Panc1 (cell line): ENCODE measurements around the gene SEZ6L. TPM values are rescaled to one million over a fixed set of nuclear protein-coding genes. Genes with fewer than 3 reads are reported as not detected.

Source experiments
- ATAC-seq: fragments of 200-7000 bp; cut with Tn5 transposase; 2 replicates; pipeline ENCODE4 v1.9.1; 2020; ENCODE audit warnings: mild to moderate bottlenecking, moderate library complexity
- BruUV-seq: library from RNA; stranded (reverse); fragments of 400-500 nt; replicated peaks from 2 replicates; lab custom pipeline; 2021; lab: Mats Ljungman, UMichigan
- CTCF ChIA-PET: fragments of 300-600 bp; sonication (Branson Sonifier 250); formaldehyde crosslinking; loops from one replicate; lab custom pipeline; 2022; ENCODE audit warnings: antibody characterized with exemption; lab: Charles Lee
- POLR2A ChIA-PET: fragments of 300-600 bp; sonication (Branson Sonifier 250); formaldehyde crosslinking; loops from one replicate; lab custom pipeline; 2022; ENCODE audit warnings: antibody characterized with exemption; lab: Charles Lee
- DNase-seq: peaks from one replicate; pipeline ENCODE4 v3.0.0-alpha.2; 2010; ENCODE audit warnings: low read depth, low spot score
- H3K27ac ChIP-seq: 2 replicates; pipeline ENCODE4 v1.5.1; 2011; ENCODE audit warnings: mild to moderate bottlenecking, low read length, inconsistent platforms
- H3K27me3 ChIP-seq: fragments of 200-500 bp; sonication (Bioruptor generic); 2 replicates; pipeline ENCODE4 v1.6.0; 2014; ENCODE audit warnings: low read length, inconsistent platforms; ENCODE audit not compliant: control insufficient read depth, insufficient read depth
- H3K36me3 ChIP-seq: fragments of 200-500 bp; sonication (Bioruptor generic); 2 replicates; pipeline ENCODE4 v1.5.1; 2014; ENCODE audit warnings: inconsistent platforms, mild to moderate bottlenecking, low read length, moderate library complexity; ENCODE audit not compliant: control insufficient read depth, insufficient read depth
- H3K4me1 ChIP-seq: 2 replicates; pipeline ENCODE4 v1.5.1; 2011; ENCODE audit warnings: inconsistent platforms, mild to moderate bottlenecking, low read length, moderate library complexity; ENCODE audit not compliant: control insufficient read depth, insufficient read depth
- H3K4me3 ChIP-seq, 2 experiments: 2 replicates each; pipeline ENCODE4 v1.5.1; 2011 to 2012; ENCODE audit warnings: low read depth in 2 of 2, low read length in 2 of 2, mild to moderate bottlenecking in 2 of 2, inconsistent platforms in 1 of 2, moderate library complexity in 1 of 2
- H3K9me3 ChIP-seq: fragments of 200-500 bp; sonication (Bioruptor generic); 2 replicates; pipeline ENCODE4 v1.5.1; 2014; ENCODE audit warnings: low read depth, mild to moderate bottlenecking, inconsistent platforms, low read length, moderate library complexity; ENCODE audit not compliant: control insufficient read depth, insufficient read depth
- CTCF ChIP-seq: fragments of 450-650 bp; IDR thresholded peaks from 2 replicates; pipeline ENCODE4 v1.5.1; 2017; ENCODE audit warnings: mild to moderate bottlenecking
- POLR2AphosphoS5 ChIP-seq: IDR thresholded peaks from 2 replicates; pipeline ENCODE4 v1.6.1; 2012; ENCODE audit warnings: mild to moderate bottlenecking, low read depth, low read length, moderate library complexity
- REST ChIP-seq, 2 experiments: IDR thresholded peaks; 2 replicates each; pipeline ENCODE4 v1.6.1; 2011 to 2012; ENCODE audit warnings: low read depth in 2 of 2, control low read depth in 1 of 2, low read length in 1 of 2, mild to moderate bottlenecking in 1 of 2, moderate library complexity in 1 of 2; ENCODE audit not compliant: insufficient read depth in 1 of 2
- SIN3A ChIP-seq: IDR thresholded peaks from 2 replicates; pipeline ENCODE4 v1.6.1; 2012; ENCODE audit warnings: low read depth, mild to moderate bottlenecking, low read length, moderate library complexity, borderline replicate concordance; ENCODE audit not compliant: insufficient read depth
- TCF7L2 ChIP-seq: IDR thresholded peaks from 2 replicates; pipeline ENCODE4 v1.6.1; 2011; ENCODE audit warnings: mild to moderate bottlenecking, low read depth, low read length, inconsistent platforms
- in situ Hi-C: cut with HindIII; loops from 2 replicates; pipeline ENCODE4 v1.10.0; 2016; ENCODE audit warnings: low sequenced_read_pairs, low pct_unique_long_range_greater_than_20kb
- intact Hi-C: fragments of 100-400 bp; cut with micrococcal nuclease; formaldehyde crosslinking; loops from one replicate; pipeline ENCODE4 v1.10.0; 2022; ENCODE audit not compliant: unreplicated experiment
- total RNA-seq: library from RNA; stranded (reverse); gene quantifications from one replicate; pipeline ENCODE4 v1.2.1, GENCODE V29; 2021; ENCODE audit not compliant: unreplicated experiment

Gene SEZ6L
- total RNA-seq, 1 experiment from 2014 or later = not detected

- no TSS peak for BruUV-seq
- H3K9me3 ChIP-seq = no peaks in the 10 kb centered on the region
- intact Hi-C loops = no loop called here
- POLR2A ChIA-PET = no interaction called here
- in situ Hi-C loops = no loop called here
- no peak overlapping the region for H3K4me3 ChIP-seq
- ATAC-seq (no peak), DNase-seq (no peak)
- no peaks in the 10 kb centered on the region for H3K36me3 ChIP-seq
- peaks cover 5% of the 10 kb centered on the region for H3K27me3 ChIP-seq
- CTCF ChIA-PET = no interaction called here
- no peak overlapping the region for H3K27ac ChIP-seq
- TF ChIP-seq TCF7L2 (no peak), SIN3A (no peak), POLR2AphosphoS5 (no peak), REST (IDR thresholded peaks at IDR 0.05; ENCODE audit: insufficient read depth in 1 of 2, low read depth in 2 of 2, low read length in 1 of 2) (no peak), CTCF (no peak)
- no peaks in the 10 kb centered on the region for H3K4me1 ChIP-seq
These were observed 179.7 kb downstream of the SEZ6L start for GRCh38 chr22:26348810-26349526.

- H3K4me3 ChIP-seq = no peak overlapping the region
- DNase-seq (no peak), ATAC-seq (no peak)
- H3K27me3 ChIP-seq = no peaks in the 10 kb centered on the region
- H3K36me3 ChIP-seq = no peaks in the 10 kb centered on the region
- ChIA-PET POLR2A (no interaction called here), CTCF (no interaction called here)
- no TSS peak for BruUV-seq
- TF ChIP-seq POLR2AphosphoS5 (no peak), REST (IDR thresholded peaks at IDR 0.05; ENCODE audit: insufficient read depth in 1 of 2, low read depth in 2 of 2, low read length in 1 of 2) (no peak), CTCF (no peak), SIN3A (no peak), TCF7L2 (no peak)
- intact Hi-C loops = no loop called here
- no peaks in the 10 kb centered on the region for H3K4me1 ChIP-seq
- in situ Hi-C loops = no loop called here
- no peak overlapping the region for H3K27ac ChIP-seq
- H3K9me3 ChIP-seq = no peaks in the 10 kb centered on the region
These were observed 185.4 kb downstream of the SEZ6L start for GRCh38 chr22:26354707-26355106.
